NT2/D1 (cell line): ENCODE results near the gene POU6F2.

Source experiments
- SUZ12 ChIP-seq: IDR thresholded peaks from 2 replicates; pipeline ENCODE4 v1.6.1; 2011; ENCODE audit not compliant: insufficient read length, insufficient read depth; ENCODE audit errors: extremely low read depth
- YY1 ChIP-seq: IDR thresholded peaks from 2 replicates; pipeline ENCODE4 v1.6.1; 2011; ENCODE audit not compliant: insufficient read length, insufficient read depth
- ZNF274 ChIP-seq: IDR thresholded peaks from 2 replicates; pipeline ENCODE4 v1.6.1; 2011; ENCODE audit warnings: mild to moderate bottlenecking, low read depth, low read length

- no peak for TF ChIP-seq SUZ12
- no peak for TF ChIP-seq ZNF274
- TF ChIP-seq YY1: no peak
Observed at GRCh38 chr7:39094731-39095130, 117.0 kb downstream of the POU6F2 start.
